Nephron (organoid): ENCODE measurements around the gene LRRC8B.
A peak's percentile ranks its signal among the peaks of the same experiment; 100 is the strongest.
"Not testable (repeated sequence)": the region's sequence is repeated elsewhere in the genome, so short reads cannot be mapped to it uniquely, and the experiment has no call there.

ENCODE experiments used
- H3K27ac Mint-ChIP-seq, 3 experiments: 2 replicates each; pipeline ENCODE4 v1.8.0; 2020; ENCODE audit warnings: mixed read lengths in 3 of 3, mild to moderate bottlenecking in 2 of 3, moderate library complexity in 1 of 3
- H3K27me3 Mint-ChIP-seq: 2 replicates; pipeline ENCODE4 v1.8.0; 2021; ENCODE audit warnings: low read depth, mild to moderate bottlenecking, moderate library complexity, mixed read lengths
- H3K36me3 Mint-ChIP-seq: 2 replicates; pipeline ENCODE4 v1.8.0; 2020; ENCODE audit warnings: low read depth, mixed read lengths
- H3K4me1 Mint-ChIP-seq: 2 replicates; pipeline ENCODE4 v1.8.0; 2020; ENCODE audit warnings: mixed read lengths
- H3K4me3 Mint-ChIP-seq, 3 experiments: 2 replicates each; pipeline ENCODE4 v1.8.0; 2020; ENCODE audit warnings: mild to moderate bottlenecking in 3 of 3, mixed read lengths in 3 of 3, moderate library complexity in 2 of 3
- H3K9me3 Mint-ChIP-seq: 2 replicates; pipeline ENCODE4 v1.8.0; 2020; ENCODE audit warnings: mixed read lengths
- TF ChIP-seq, protein P1 (sequence below), 3 experiments: fragments of 200-600 bp; sonication (generic); IDR thresholded peaks; one replicate each; pipeline ENCODE4 v1.5.0; 2021; ENCODE audit warnings: antibody characterized with exemption in 3 of 3; ENCODE audit not compliant: unreplicated experiment in 3 of 3

LRRC8B gene

GRCh38 chr1:89629146-89629545, 104.5 kb downstream of the LRRC8B start:
- no peaks in the 10 kb centered on the region for H3K4me1 Mint-ChIP-seq
- no peak overlapping the region for H3K27ac Mint-ChIP-seq
- H3K4me3 Mint-ChIP-seq: no peak overlapping the region
- H3K36me3 Mint-ChIP-seq: no peaks in the 10 kb centered on the region
- peaks cover 32% of the 10 kb centered on the region for H3K27me3 Mint-ChIP-seq
- TF ChIP-seq, protein P1, sequence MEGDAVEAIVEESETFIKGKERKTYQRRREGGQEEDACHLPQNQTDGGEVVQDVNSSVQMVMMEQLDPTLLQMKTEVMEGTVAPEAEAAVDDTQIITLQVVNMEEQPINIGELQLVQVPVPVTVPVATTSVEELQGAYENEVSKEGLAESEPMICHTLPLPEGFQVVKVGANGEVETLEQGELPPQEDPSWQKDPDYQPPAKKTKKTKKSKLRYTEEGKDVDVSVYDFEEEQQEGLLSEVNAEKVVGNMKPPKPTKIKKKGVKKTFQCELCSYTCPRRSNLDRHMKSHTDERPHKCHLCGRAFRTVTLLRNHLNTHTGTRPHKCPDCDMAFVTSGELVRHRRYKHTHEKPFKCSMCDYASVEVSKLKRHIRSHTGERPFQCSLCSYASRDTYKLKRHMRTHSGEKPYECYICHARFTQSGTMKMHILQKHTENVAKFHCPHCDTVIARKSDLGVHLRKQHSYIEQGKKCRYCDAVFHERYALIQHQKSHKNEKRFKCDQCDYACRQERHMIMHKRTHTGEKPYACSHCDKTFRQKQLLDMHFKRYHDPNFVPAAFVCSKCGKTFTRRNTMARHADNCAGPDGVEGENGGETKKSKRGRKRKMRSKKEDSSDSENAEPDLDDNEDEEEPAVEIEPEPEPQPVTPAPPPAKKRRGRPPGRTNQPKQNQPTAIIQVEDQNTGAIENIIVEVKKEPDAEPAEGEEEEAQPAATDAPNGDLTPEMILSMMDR (IDR thresholded peaks at IDR 0.05; ENCODE audit: unreplicated experiment in 3 of 3): no peak
- H3K9me3 Mint-ChIP-seq: no peaks in the 10 kb centered on the region

GRCh38 chr1:89629600-89629999, 105.0 kb downstream of the LRRC8B start:
- H3K4me1 Mint-ChIP-seq, H3K9me3 Mint-ChIP-seq, H3K36me3 Mint-ChIP-seq, H3K27ac Mint-ChIP-seq: not testable (repeated sequence)
- peak overlapping the region in 2 of 3 experiments; percentile 26 to 44 for H3K4me3 Mint-ChIP-seq
- peaks cover 37% of the 10 kb centered on the region for H3K27me3 Mint-ChIP-seq

- Mint-ChIP-seq H3K36me3 (no peaks in the 10 kb centered on the region), H3K9me3 (no peaks in the 10 kb centered on the region)
Observed at GRCh38 chr1:89630048-89630447, 105.4 kb downstream of the LRRC8B start.

DNA sequence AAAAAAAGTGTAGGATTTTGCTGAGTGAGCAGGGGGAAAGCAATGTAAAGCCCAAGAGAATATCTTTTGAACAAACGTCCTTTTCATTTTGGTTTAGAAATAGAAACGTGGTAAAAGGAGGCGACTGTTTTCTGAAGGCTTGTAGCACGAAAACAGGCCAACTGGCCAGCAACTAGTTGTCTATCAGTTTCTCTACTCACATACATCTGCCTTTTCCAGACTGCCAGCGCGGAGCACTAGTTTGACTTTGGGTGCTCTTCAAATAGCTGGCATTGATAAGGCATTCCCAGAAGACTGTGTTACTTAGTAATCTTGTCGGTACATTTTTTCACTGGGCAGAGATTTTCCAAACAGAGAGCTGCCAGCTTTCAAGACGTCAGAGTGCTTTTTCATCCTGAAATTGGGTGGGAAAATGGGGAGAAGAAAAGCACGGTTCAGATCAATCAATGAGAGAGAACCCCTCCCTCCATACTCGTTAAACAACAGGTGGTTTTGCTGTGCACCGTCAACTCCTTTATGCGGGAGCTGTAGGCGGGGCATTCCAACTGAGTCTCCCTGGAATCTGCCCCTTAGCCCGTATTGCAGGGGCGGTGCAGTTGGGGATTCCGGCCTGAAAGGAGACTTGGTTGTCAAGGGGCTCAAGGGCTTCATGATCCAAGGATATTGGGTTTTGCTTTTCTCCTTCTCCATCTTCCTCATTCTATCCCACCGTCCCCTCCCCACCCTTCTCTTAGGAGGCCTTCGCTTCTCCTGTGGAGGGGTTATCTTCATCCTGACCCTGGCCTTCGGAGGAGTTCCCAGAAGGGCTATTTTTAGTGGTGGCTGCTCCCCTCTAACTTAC, 107.4 kb downstream of the LRRC8B start:
- H3K36me3 Mint-ChIP-seq: no peaks in the 10 kb centered on the region
- H3K27me3 Mint-ChIP-seq: peaks cover 52% of the 10 kb centered on the region
- TF ChIP-seq, protein P1 (IDR thresholded peaks at IDR 0.05; ENCODE audit: unreplicated experiment in 3 of 3): no peak
- H3K9me3 Mint-ChIP-seq: no peaks in the 10 kb centered on the region
- H3K4me3 Mint-ChIP-seq: peak overlapping the region; percentile 90 to 92 (median 91)
- no peaks in the 10 kb centered on the region for H3K4me1 Mint-ChIP-seq
- H3K27ac Mint-ChIP-seq: peak overlapping the region in 2 of 3 experiments; percentile 51 to 69

More at GRCh38 chr1:89630048-89630447, 105.4 kb downstream of the LRRC8B start:
- TF ChIP-seq, protein P1 (IDR thresholded peaks at IDR 0.05; ENCODE audit: unreplicated experiment in 3 of 3): no peak
- Mint-ChIP-seq H3K4me1 (no peaks in the 10 kb centered on the region), H3K4me3 (peak overlapping the region in 2 of 3 experiments; percentile 21 to 55), H3K27me3 (peaks cover 39% of the 10 kb centered on the region), H3K27ac (no peak overlapping the region)

GRCh38 chr1:89632657-89633247, 108.1 kb downstream of the LRRC8B start, which contains the start of gene LRRC8C:
Gene LRRC8C (plus strand): TSS chr1:89633120. CDS start chr1:89686474, 53,354 bp downstream.
- Mint-ChIP-seq H3K27me3 (peaks cover 52% of the 10 kb centered on the region), H3K27ac (peak within 1 kb of the TSS in 2 of 3 experiments; percentile 51 to 69), H3K36me3 (no peaks in the 10 kb centered on the region), H3K4me3 (peak within 1 kb of the TSS; percentile 90 to 92 (median 91)), H3K4me1 (no peaks in the 10 kb centered on the region), H3K9me3 (no peaks in the 10 kb centered on the region)
- TF ChIP-seq, protein P1 (IDR thresholded peaks at IDR 0.05; ENCODE audit: unreplicated experiment in 3 of 3): peak; percentile 31 to 47 (median 36)

- Mint-ChIP-seq H3K27ac (no peak overlapping the region), H3K27me3 (peaks cover 52% of the 10 kb centered on the region), H3K4me1 (no peaks in the 10 kb centered on the region), H3K36me3 (no peaks in the 10 kb centered on the region), H3K4me3 (peak overlapping the region; percentile 84 to 89 (median 88)), H3K9me3 (no peaks in the 10 kb centered on the region)
- TF ChIP-seq, protein P1 (IDR thresholded peaks at IDR 0.05; ENCODE audit: unreplicated experiment in 3 of 3): no peak
Observed at GRCh38 chr1:89633248-89633799, 108.7 kb downstream of the LRRC8B start.
